ENCODE measurements around the gene TTC4.

Gene TTC4

GRCh38 chr1:54754486-54755285 is 39.0 kb downstream of the TTC4 start:
- WGBS (ENCODE audit: extremely low coverage, insufficient coverage, low lambda C conversion rate), result no CpG with 5 or more reads among the region's 25 CpGs
- Histone ChIP-seq H2AK5ac (ENCODE audit: low read length) (no peak overlapping the region), H4K5ac (ENCODE audit: low read length) (no peak overlapping the region), H3K4ac (ENCODE audit: low read depth, low read length) (no peak overlapping the region), H3K27ac (ENCODE audit: low read depth, low read length) (no peak overlapping the region), H3K4me3 (ENCODE audit: low read length) (no peak overlapping the region), H3K9ac (ENCODE audit: low read length) (no peak overlapping the region), H2BK15ac (replicated peaks; ENCODE audit: low read depth) (no peak overlapping the region), H3K56ac (ENCODE audit: low read length) (no peak overlapping the region), H2BK5ac (ENCODE audit: low read length) (no peak overlapping the region), H3K36me3 (ENCODE audit: control insufficient read depth, insufficient read depth, low read length) (no peaks in the 10 kb centered on the region), H3K23ac (ENCODE audit: low read length) (no peak overlapping the region), H3K18ac (ENCODE audit: low read length) (no peak overlapping the region), H3K4me2 (ENCODE audit: low read length) (no peak overlapping the region), H3K79me1 (ENCODE audit: low read length) (no peaks in the 10 kb centered on the region), H2BK120ac (ENCODE audit: low read depth, low read length) (no peak overlapping the region), H3K4me1 (ENCODE audit: control insufficient read depth, low read depth, low read length) (peaks cover 3% of the 10 kb centered on the region), H3K79me2 (ENCODE audit: control insufficient read depth, insufficient read depth, low read length) (no peaks in the 10 kb centered on the region), H4K8ac (ENCODE audit: low read depth, low read length) (no peak overlapping the region), H3K27me3 (ENCODE audit: insufficient read depth, low read length, poor library complexity) (no peaks in the 10 kb centered on the region)
- DNase-seq, result no peak

DNA sequence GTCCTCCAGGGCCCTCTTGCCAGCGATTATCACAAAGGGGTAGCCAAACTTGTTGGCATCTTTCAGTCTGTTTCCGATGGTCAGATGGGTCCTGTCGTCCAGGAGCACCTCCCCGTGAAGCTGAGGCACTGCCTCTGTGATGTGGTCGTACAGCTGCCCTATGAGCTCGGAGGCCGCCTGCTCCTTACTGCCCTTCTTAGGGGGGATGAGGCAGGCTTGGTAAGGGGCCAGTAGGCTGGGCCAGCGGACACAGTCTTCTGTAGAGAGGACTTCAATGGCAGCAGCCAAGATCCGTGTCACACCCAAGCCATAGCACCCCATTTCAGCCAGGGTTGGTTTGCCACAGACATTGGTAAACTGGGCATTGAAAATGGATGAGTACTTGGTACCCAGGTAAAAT is 42.2 kb downstream of the TTC4 start:
- Histone ChIP-seq H3K9ac (ENCODE audit: low read length) (no peak overlapping the region), H3K4me1 (ENCODE audit: control insufficient read depth, low read depth, low read length) (no peaks in the 10 kb centered on the region), H4K8ac (ENCODE audit: low read depth, low read length) (no peak overlapping the region), H2BK120ac (ENCODE audit: low read depth, low read length) (no peak overlapping the region), H2AK5ac (ENCODE audit: low read length) (no peak overlapping the region), H3K36me3 (ENCODE audit: control insufficient read depth, insufficient read depth, low read length) (no peaks in the 10 kb centered on the region), H4K5ac (ENCODE audit: low read length) (no peak overlapping the region), H3K56ac (ENCODE audit: low read length) (no peak overlapping the region), H2BK15ac (replicated peaks; ENCODE audit: low read depth) (no peak overlapping the region), H2BK5ac (ENCODE audit: low read length) (no peak overlapping the region), H3K27ac (ENCODE audit: low read depth, low read length) (no peak overlapping the region), H3K4me3 (ENCODE audit: low read length) (no peak overlapping the region), H3K79me1 (ENCODE audit: low read length) (no peaks in the 10 kb centered on the region), H3K79me2 (ENCODE audit: control insufficient read depth, insufficient read depth, low read length) (no peaks in the 10 kb centered on the region), H3K18ac (ENCODE audit: low read length) (no peak overlapping the region), H3K4me2 (ENCODE audit: low read length) (no peak overlapping the region), H3K23ac (ENCODE audit: low read length) (no peak overlapping the region), H3K27me3 (ENCODE audit: insufficient read depth, low read length, poor library complexity) (no peaks in the 10 kb centered on the region), H3K4ac (ENCODE audit: low read depth, low read length) (no peak overlapping the region)
- WGBS (ENCODE audit: extremely low coverage, insufficient coverage, low lambda C conversion rate), result no CpG with 5 or more reads among the region's 9 CpGs
- DNase-seq, result no peak

GRCh38 chr1:54758678-54759348 is 43.2 kb downstream of the TTC4 start:
- Histone ChIP-seq H4K5ac (ENCODE audit: low read length) (no peak overlapping the region), H3K27me3 (ENCODE audit: insufficient read depth, low read length, poor library complexity) (no peaks in the 10 kb centered on the region), H3K9ac (ENCODE audit: low read length) (no peak overlapping the region), H2BK5ac (ENCODE audit: low read length) (no peak overlapping the region), H3K23ac (ENCODE audit: low read length) (no peak overlapping the region), H3K79me2 (ENCODE audit: control insufficient read depth, insufficient read depth, low read length) (no peaks in the 10 kb centered on the region), H3K4ac (ENCODE audit: low read depth, low read length) (no peak overlapping the region), H3K36me3 (ENCODE audit: control insufficient read depth, insufficient read depth, low read length) (no peaks in the 10 kb centered on the region), H2BK15ac (replicated peaks; ENCODE audit: low read depth) (no peak overlapping the region), H2BK120ac (ENCODE audit: low read depth, low read length) (no peak overlapping the region), H4K8ac (ENCODE audit: low read depth, low read length) (no peak overlapping the region), H3K4me3 (ENCODE audit: low read length) (no peak overlapping the region), H3K4me2 (ENCODE audit: low read length) (no peak overlapping the region), H3K18ac (ENCODE audit: low read length) (no peak overlapping the region), H3K79me1 (ENCODE audit: low read length) (no peaks in the 10 kb centered on the region), H2AK5ac (ENCODE audit: low read length) (no peak overlapping the region), H3K27ac (ENCODE audit: low read depth, low read length) (no peak overlapping the region), H3K4me1 (ENCODE audit: control insufficient read depth, low read depth, low read length) (peaks cover 2% of the 10 kb centered on the region), H3K56ac (ENCODE audit: low read length) (no peak overlapping the region)
- no peak for DNase-seq
- WGBS (ENCODE audit: extremely low coverage, insufficient coverage, low lambda C conversion rate), result no CpG with 5 or more reads among the region's 20 CpGs

- DNase-seq, result no peak
- Histone ChIP-seq H2BK120ac (ENCODE audit: low read depth, low read length) (no peak overlapping the region), H3K4me3 (ENCODE audit: low read length) (peak overlapping the region; percentile 85), H2BK15ac (replicated peaks; ENCODE audit: low read depth) (no peak overlapping the region), H3K4ac (ENCODE audit: low read depth, low read length) (no peak overlapping the region), H3K27me3 (ENCODE audit: insufficient read depth, low read length, poor library complexity) (no peaks in the 10 kb centered on the region), H4K8ac (ENCODE audit: low read depth, low read length) (no peak overlapping the region), H2AK5ac (ENCODE audit: low read length) (no peak overlapping the region), H3K27ac (ENCODE audit: low read depth, low read length) (no peak overlapping the region), H2BK5ac (ENCODE audit: low read length) (no peak overlapping the region), H3K18ac (ENCODE audit: low read length) (no peak overlapping the region), H3K4me2 (ENCODE audit: low read length) (peak overlapping the region; percentile 59), H3K4me1 (ENCODE audit: control insufficient read depth, low read depth, low read length) (peaks cover 9% of the 10 kb centered on the region), H3K9ac (ENCODE audit: low read length) (peak overlapping the region; percentile 85), H3K79me2 (ENCODE audit: control insufficient read depth, insufficient read depth, low read length) (no peaks in the 10 kb centered on the region), H4K5ac (ENCODE audit: low read length) (no peak overlapping the region), H3K56ac (ENCODE audit: low read length) (peak overlapping the region; percentile 96), H3K23ac (ENCODE audit: low read length) (no peak overlapping the region), H3K79me1 (ENCODE audit: low read length) (no peaks in the 10 kb centered on the region), H3K36me3 (ENCODE audit: control insufficient read depth, insufficient read depth, low read length) (no peaks in the 10 kb centered on the region)
- no CpG with 5 or more reads among the region's 11 CpGs for WGBS (ENCODE audit: extremely low coverage, insufficient coverage, low lambda C conversion rate)
Measured at GRCh38 chr1:54763816-54764132, 48.1 kb downstream of the TTC4 start.

DNA sequence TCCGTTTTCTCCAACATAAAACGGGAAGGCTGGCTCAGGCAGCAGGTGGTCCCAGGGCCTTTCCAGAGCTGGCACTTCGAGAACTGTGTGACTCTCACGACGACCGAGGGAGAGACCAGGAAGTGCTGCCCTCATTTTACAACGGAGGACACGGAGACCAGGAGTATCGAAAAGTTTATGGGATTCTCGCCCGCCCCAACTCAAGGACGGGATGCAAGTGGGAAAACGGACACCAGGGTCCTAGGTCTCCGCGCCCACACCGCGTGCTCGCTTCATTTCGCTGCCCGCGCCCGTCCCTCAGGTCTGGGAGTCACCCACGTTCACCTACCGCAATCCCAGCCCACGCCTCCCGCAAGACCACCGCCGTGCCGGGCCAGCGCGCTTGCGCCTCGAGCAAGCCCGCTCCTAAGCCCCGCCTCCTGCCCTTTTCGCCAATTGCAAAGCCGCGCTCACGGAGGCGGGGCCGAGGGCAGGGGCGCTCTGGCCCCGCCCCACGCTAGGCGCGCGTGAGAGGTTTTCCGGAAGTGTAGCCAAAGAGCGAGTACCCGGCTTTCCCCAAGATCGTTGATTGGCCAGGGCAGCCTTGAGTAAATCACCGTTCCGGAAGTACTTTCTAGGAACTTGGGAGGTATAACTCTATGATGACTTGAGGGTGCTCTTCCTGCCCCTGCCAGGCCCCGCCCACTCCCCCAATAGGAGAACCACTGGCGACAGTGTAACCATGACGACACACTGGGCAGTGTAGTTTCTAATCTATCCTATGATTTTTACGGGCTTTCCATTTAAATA is 48.7 kb downstream of the TTC4 start, which contains the start of gene PARS2:
Gene PARS2, minus strand, starts transcription at position 391 of the 789 bp plus-strand sequence. CDS start 5,362 bp downstream, outside the sequence.
- no peak within 1 kb of the TSS for H3K4ac ChIP-seq (ENCODE audit: low read depth, low read length)
- DNase-seq, result peak; percentile 100
- WGBS (ENCODE audit: extremely low coverage, insufficient coverage, low lambda C conversion rate), result no CpG with 5 or more reads among the region's 57 CpGs
- no peak within 1 kb of the TSS for H3K18ac ChIP-seq (ENCODE audit: low read length)
- peak within 1 kb of the TSS; percentile 83 for H3K23ac ChIP-seq (ENCODE audit: low read length)
- H3K36me3 ChIP-seq (ENCODE audit: control insufficient read depth, insufficient read depth, low read length), result no peaks in the 10 kb centered on the region
- H2AK5ac ChIP-seq (ENCODE audit: low read length), result no peak within 1 kb of the TSS
- H3K4me3 ChIP-seq (ENCODE audit: low read length), result peak within 1 kb of the TSS; percentile 85
- no peak within 1 kb of the TSS for H4K8ac ChIP-seq (ENCODE audit: low read depth, low read length)
- H3K79me2 ChIP-seq (ENCODE audit: control insufficient read depth, insufficient read depth, low read length), result no peaks in the 10 kb centered on the region
- peak within 1 kb of the TSS; percentile 85 for H3K9ac ChIP-seq (ENCODE audit: low read length)
- H3K27me3 ChIP-seq (ENCODE audit: insufficient read depth, low read length, poor library complexity), result no peaks in the 10 kb centered on the region
- H3K79me1 ChIP-seq (ENCODE audit: low read length), result no peaks in the 10 kb centered on the region
- no peak within 1 kb of the TSS for H2BK120ac ChIP-seq (ENCODE audit: low read depth, low read length)
- no peak within 1 kb of the TSS for H2BK15ac ChIP-seq (replicated peaks; ENCODE audit: low read depth)
- no peak within 1 kb of the TSS for H2BK5ac ChIP-seq (ENCODE audit: low read length)
- H3K4me2 ChIP-seq (ENCODE audit: low read length), result peak within 1 kb of the TSS; percentile 59
- H3K56ac ChIP-seq (ENCODE audit: low read length), result peak within 1 kb of the TSS; percentile 96
- peaks cover 9% of the 10 kb centered on the region for H3K4me1 ChIP-seq (ENCODE audit: control insufficient read depth, low read depth, low read length)
- no peak within 1 kb of the TSS for H4K5ac ChIP-seq (ENCODE audit: low read length)
- H3K27ac ChIP-seq (ENCODE audit: low read depth, low read length), result no peak within 1 kb of the TSS

Measured in mesendoderm (in vitro differentiated cells).